ENCODE results near the gene NPRL2.

NPRL2 gene

GRCh38 chr3:50297384-50297775, 53.2 kb downstream of the NPRL2 start:
- Histone ChIP-seq H3K9ac (ENCODE audit: low read length) (no peak overlapping the region), H3K4me3 (ENCODE audit: low read depth, low read length, poor library complexity, severe bottlenecking) (no peak overlapping the region), H3K4me1 (ENCODE audit: insufficient read depth, low read length, severe bottlenecking) (peaks cover 28% of the 10 kb centered on the region)

More at GRCh38 chr3:50297384-50297775, 53.2 kb downstream of the NPRL2 start:
- no peak overlapping the region for H3K27ac ChIP-seq (ENCODE audit: low read depth, low read length, poor library complexity, severe bottlenecking)
- H3K79me2 ChIP-seq (ENCODE audit: insufficient read depth, low read length), result no peaks in the 10 kb centered on the region
- H3K27me3 ChIP-seq (ENCODE audit: insufficient read depth, low read length), result no peaks in the 10 kb centered on the region
- no peaks in the 10 kb centered on the region for H3F3A ChIP-seq (ENCODE audit: insufficient read depth, low read length)
- no peak for TF ChIP-seq CTCF (IDR thresholded peaks at IDR 0.05; ENCODE audit: low read length)
- TF ChIP-seq EZH2 (IDR thresholded peaks at IDR 0.05; ENCODE audit: borderline replicate concordance, low read length), result no peak
- H3K36me3 ChIP-seq (ENCODE audit: insufficient read depth, low read length), result no peaks in the 10 kb centered on the region
- no peak overlapping the region for H3K4me2 ChIP-seq (ENCODE audit: low read length)
- no peaks in the 10 kb centered on the region for H4K20me1 ChIP-seq (ENCODE audit: insufficient read depth, low read length)
- H3K9me2 ChIP-seq (ENCODE audit: low read depth, low read length), result no peaks in the 10 kb centered on the region
- no peaks in the 10 kb centered on the region for H3K9me3 ChIP-seq (ENCODE audit: low read length)
- no peak overlapping the region for H2AFZ ChIP-seq (ENCODE audit: low read length)

Measured in OCI-LY1 (cell line).